Sigmoid colon (tissue), 4 donors: Measurements from ENCODE around the gene SLC25A45.

Source experiments
- POLR2A ChIP-seq, 2 donors: fragments of 450-650 bp; IDR thresholded peaks; one replicate each; pipeline ENCODE4 v1.6.1; 2016; ENCODE audit warnings: antibody characterized with exemption in 2 of 2, mild to moderate bottlenecking in 2 of 2, moderate library complexity in 2 of 2
- POLR2AphosphoS5 ChIP-seq, 4 donors: sonication (generic); formaldehyde crosslinking; IDR thresholded peaks; one replicate each; pipeline ENCODE4 v1.6.1; 2017; ENCODE audit warnings: antibody characterized with exemption in 4 of 4
- TF ChIP-seq, protein P1 (sequence below), 4 experiments: fragments of 450-650 bp in 3 of 4; fragments of 200-600 bp in 1 of 4; IDR thresholded peaks; one replicate each; pipeline ENCODE4 v1.5.1; 2016 to 2019; ENCODE audit warnings: antibody characterized with exemption in 4 of 4, mild to moderate bottlenecking in 3 of 4, moderate library complexity in 2 of 4

DNA sequence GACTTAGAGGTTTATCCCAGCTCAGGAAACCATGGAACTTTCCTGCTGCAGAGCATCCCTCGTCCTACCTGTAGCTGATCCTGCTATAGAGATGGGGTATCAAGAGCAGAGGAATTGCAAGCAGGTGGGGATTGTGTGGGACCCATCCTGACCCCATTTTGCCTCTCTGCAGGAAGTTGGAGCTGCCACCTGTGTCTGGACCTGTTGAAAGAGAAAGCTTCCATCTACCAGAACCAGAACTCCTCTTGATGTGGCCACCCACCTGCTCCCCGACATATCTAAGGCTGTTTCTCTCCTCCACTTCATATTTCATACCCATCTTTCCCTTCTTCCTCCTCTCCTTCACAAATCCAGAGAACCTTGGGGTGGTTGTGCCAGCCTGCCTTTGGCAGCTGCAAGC lies 30.9 kb downstream of the SLC25A45 start:
- TF ChIP-seq POLR2A (IDR thresholded peaks at IDR 0.05) (no peak), POLR2AphosphoS5 (IDR thresholded peaks at IDR 0.05) (no peak)
- TF ChIP-seq, protein P1, sequence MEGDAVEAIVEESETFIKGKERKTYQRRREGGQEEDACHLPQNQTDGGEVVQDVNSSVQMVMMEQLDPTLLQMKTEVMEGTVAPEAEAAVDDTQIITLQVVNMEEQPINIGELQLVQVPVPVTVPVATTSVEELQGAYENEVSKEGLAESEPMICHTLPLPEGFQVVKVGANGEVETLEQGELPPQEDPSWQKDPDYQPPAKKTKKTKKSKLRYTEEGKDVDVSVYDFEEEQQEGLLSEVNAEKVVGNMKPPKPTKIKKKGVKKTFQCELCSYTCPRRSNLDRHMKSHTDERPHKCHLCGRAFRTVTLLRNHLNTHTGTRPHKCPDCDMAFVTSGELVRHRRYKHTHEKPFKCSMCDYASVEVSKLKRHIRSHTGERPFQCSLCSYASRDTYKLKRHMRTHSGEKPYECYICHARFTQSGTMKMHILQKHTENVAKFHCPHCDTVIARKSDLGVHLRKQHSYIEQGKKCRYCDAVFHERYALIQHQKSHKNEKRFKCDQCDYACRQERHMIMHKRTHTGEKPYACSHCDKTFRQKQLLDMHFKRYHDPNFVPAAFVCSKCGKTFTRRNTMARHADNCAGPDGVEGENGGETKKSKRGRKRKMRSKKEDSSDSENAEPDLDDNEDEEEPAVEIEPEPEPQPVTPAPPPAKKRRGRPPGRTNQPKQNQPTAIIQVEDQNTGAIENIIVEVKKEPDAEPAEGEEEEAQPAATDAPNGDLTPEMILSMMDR (IDR thresholded peaks at IDR 0.05), result no peak
